ENCODE data around the gene CD28.

GRCh38 chr2:203709416-203710040 is 3.1 kb downstream of the CD28 start:
- no peak for TF ChIP-seq CTCF (IDR thresholded peaks at IDR 0.05)
- no peak for TF ChIP-seq POLR2A (IDR thresholded peaks at IDR 0.05)
